GM23338 (cell line): ENCODE measurements around the gene COL1A1. TPM values are rescaled to one million over a fixed set of nuclear protein-coding genes. Genes with fewer than 3 reads are reported as not detected.

Experiments
- ATAC-seq: fragments of 200-7000 bp; cut with Tn5 transposase; 3 replicates; pipeline ENCODE4 v1.9.1; 2020
- DNase-seq: peaks from one replicate; pipeline ENCODE4 v3.0.0-alpha.2; 2015; ENCODE audit warnings: low spot score
- H2AFZ ChIP-seq: fragments of 200-600 bp; sonication (generic); 2 replicates; pipeline ENCODE4 v1.8.0; 2016; ENCODE audit warnings: antibody characterized with exemption, mild to moderate bottlenecking, moderate library complexity
- H3F3A ChIP-seq: fragments of 200-600 bp; sonication (generic); replicated peaks from 2 replicates; pipeline ENCODE4 v1.8.0; 2017; ENCODE audit warnings: antibody characterized with exemption, mixed run types, low read depth
- H3K27ac ChIP-seq: fragments of 200-600 bp; sonication (generic); 2 replicates; pipeline ENCODE4 v1.6.1; 2016; ENCODE audit warnings: low read depth
- H3K27me3 ChIP-seq: fragments of 200-600 bp; sonication (generic); 2 replicates; pipeline ENCODE4 v1.8.0; 2016; ENCODE audit warnings: mild to moderate bottlenecking, mixed run types, moderate library complexity; ENCODE audit not compliant: insufficient read depth
- H3K36me3 ChIP-seq: fragments of 200-600 bp; sonication (generic); 2 replicates; pipeline ENCODE4 v1.8.0; 2016; ENCODE audit warnings: mild to moderate bottlenecking; ENCODE audit not compliant: insufficient read depth
- H3K4me1 ChIP-seq: fragments of 200-600 bp; sonication (generic); 2 replicates; pipeline ENCODE4 v1.8.0; 2016; ENCODE audit warnings: mild to moderate bottlenecking, moderate library complexity; ENCODE audit not compliant: insufficient read depth
- H3K4me2 ChIP-seq: fragments of 200-600 bp; sonication (generic); 2 replicates; pipeline ENCODE4 v1.7.1; 2017; ENCODE audit warnings: mixed run types
- H3K4me3 ChIP-seq: fragments of 200-600 bp; sonication (generic); 2 replicates; pipeline ENCODE4 v1.6.1; 2016; ENCODE audit warnings: mixed run types
- H3K79me2 ChIP-seq: fragments of 200-600 bp; sonication (generic); replicated peaks from 2 replicates; pipeline ENCODE4 v1.8.0; 2017; ENCODE audit warnings: mild to moderate bottlenecking; ENCODE audit not compliant: insufficient read depth
- H3K9me2 ChIP-seq: fragments of 200-600 bp; sonication (generic); 2 replicates; pipeline ENCODE4 v1.8.0; 2017; ENCODE audit not compliant: insufficient read depth
- H4K20me1 ChIP-seq: fragments of 200-600 bp; sonication (generic); replicated peaks from 2 replicates; pipeline ENCODE4 v1.8.0; 2017; ENCODE audit warnings: mild to moderate bottlenecking; ENCODE audit not compliant: insufficient read depth
- H3K27ac Mint-ChIP-seq: 2 replicates; pipeline ENCODE4 v1.8.0; 2020; ENCODE audit warnings: inconsistent platforms, mild to moderate bottlenecking, moderate library complexity, mixed read lengths
- H3K27me3 Mint-ChIP-seq: 3 replicates; pipeline ENCODE4 v1.8.0; 2022; ENCODE audit warnings: low read depth, mild to moderate bottlenecking, moderate library complexity, mixed read lengths, inconsistent platforms; ENCODE audit not compliant: insufficient read depth, poor library complexity
- H3K36me3 Mint-ChIP-seq: 3 replicates; pipeline ENCODE4 v1.8.0; 2021; ENCODE audit warnings: low read depth, mild to moderate bottlenecking, inconsistent platforms, moderate library complexity, mixed read lengths
- H3K4me1 Mint-ChIP-seq: 3 replicates; pipeline ENCODE4 v1.8.0; 2020; ENCODE audit warnings: mild to moderate bottlenecking, inconsistent platforms, mixed read lengths
- H3K4me3 Mint-ChIP-seq: 3 replicates; pipeline ENCODE4 v1.8.0; 2021; ENCODE audit warnings: moderate library complexity, mild to moderate bottlenecking, inconsistent platforms, mixed read lengths
- H3K9me3 Mint-ChIP-seq: 3 replicates; pipeline ENCODE4 v1.8.0; 2020; ENCODE audit warnings: moderate library complexity, mild to moderate bottlenecking, inconsistent platforms, mixed read lengths
- CREB1 ChIP-seq: fragments of 250-450 bp; sonication (Bioruptor Pico); IDR thresholded peaks from 2 replicates; pipeline ENCODE4 v1.5.0; 2020; ENCODE audit warnings: low read depth, mild to moderate bottlenecking, moderate library complexity
- JUNB ChIP-seq: IDR thresholded peaks from one replicate; pipeline ENCODE4 v1.6.1; 2016; ENCODE audit warnings: antibody characterized with exemption; ENCODE audit not compliant: unreplicated experiment
- STAT1 ChIP-seq: IDR thresholded peaks from one replicate; pipeline ENCODE4 v1.6.1; 2016; ENCODE audit warnings: antibody characterized with exemption; ENCODE audit not compliant: unreplicated experiment
- polyA plus RNA-seq: library from polyadenylated mRNA; unstranded; fragments of >200 nt; fragmentation: Nextera tagmentation; extraction: Ambion mirVana; gene quantifications from 2 replicates; pipeline ENCODE4 v1.2.1, GENCODE V29; 2016
- total RNA-seq: library from RNA; depleted of rRNA; stranded (reverse); fragments of >200 nt; shearing (Covaris generic); gene quantifications from 2 replicates; pipeline ENCODE4 v1.2.3, GENCODE V29; 2014
- TF ChIP-seq, protein P1 (sequence below): fragments of 250-450 bp; sonication (Bioruptor Pico); IDR thresholded peaks from 2 replicates; pipeline ENCODE4 v1.5.0; 2020; ENCODE audit warnings: mild to moderate bottlenecking, moderate library complexity
- TF ChIP-seq, protein P2 (sequence below), 2 experiments: fragments of 200-600 bp in 1 of 2; sonication (generic) in 1 of 2; conservative IDR thresholded peaks; 2 replicates each; pipeline versions ENCODE4 v1.5.1 to v1.6.1; 2016 to 2017; ENCODE audit warnings: antibody characterized with exemption in 2 of 2, low read depth in 2 of 2, mild to moderate bottlenecking in 2 of 2, moderate library complexity in 1 of 2

COL1A1 gene
- total and polyA plus RNA-seq, 2 experiments from 2014 or later: 21.2 to 34.3 TPM

DNA sequence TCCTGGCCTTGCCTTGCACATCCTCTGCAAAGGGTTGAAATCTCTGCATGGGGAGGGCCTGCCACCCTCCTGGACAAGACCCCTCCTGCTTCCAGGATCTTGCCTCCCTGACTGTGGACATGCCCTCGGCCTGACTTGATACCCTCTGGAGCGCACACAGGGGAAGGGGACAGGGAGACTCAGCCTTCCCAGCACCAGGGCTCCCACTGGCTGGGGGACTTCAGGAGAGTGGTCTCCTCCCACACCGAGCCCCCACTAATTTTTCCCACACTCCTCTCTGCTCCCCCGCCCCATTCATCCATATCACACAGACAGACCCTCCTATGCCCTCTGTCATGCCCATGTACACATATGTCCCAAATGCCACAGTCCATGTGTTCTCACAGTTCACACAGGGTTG is 21.3 kb downstream of the COL1A1 start (continued):
- TF ChIP-seq, protein P1, sequence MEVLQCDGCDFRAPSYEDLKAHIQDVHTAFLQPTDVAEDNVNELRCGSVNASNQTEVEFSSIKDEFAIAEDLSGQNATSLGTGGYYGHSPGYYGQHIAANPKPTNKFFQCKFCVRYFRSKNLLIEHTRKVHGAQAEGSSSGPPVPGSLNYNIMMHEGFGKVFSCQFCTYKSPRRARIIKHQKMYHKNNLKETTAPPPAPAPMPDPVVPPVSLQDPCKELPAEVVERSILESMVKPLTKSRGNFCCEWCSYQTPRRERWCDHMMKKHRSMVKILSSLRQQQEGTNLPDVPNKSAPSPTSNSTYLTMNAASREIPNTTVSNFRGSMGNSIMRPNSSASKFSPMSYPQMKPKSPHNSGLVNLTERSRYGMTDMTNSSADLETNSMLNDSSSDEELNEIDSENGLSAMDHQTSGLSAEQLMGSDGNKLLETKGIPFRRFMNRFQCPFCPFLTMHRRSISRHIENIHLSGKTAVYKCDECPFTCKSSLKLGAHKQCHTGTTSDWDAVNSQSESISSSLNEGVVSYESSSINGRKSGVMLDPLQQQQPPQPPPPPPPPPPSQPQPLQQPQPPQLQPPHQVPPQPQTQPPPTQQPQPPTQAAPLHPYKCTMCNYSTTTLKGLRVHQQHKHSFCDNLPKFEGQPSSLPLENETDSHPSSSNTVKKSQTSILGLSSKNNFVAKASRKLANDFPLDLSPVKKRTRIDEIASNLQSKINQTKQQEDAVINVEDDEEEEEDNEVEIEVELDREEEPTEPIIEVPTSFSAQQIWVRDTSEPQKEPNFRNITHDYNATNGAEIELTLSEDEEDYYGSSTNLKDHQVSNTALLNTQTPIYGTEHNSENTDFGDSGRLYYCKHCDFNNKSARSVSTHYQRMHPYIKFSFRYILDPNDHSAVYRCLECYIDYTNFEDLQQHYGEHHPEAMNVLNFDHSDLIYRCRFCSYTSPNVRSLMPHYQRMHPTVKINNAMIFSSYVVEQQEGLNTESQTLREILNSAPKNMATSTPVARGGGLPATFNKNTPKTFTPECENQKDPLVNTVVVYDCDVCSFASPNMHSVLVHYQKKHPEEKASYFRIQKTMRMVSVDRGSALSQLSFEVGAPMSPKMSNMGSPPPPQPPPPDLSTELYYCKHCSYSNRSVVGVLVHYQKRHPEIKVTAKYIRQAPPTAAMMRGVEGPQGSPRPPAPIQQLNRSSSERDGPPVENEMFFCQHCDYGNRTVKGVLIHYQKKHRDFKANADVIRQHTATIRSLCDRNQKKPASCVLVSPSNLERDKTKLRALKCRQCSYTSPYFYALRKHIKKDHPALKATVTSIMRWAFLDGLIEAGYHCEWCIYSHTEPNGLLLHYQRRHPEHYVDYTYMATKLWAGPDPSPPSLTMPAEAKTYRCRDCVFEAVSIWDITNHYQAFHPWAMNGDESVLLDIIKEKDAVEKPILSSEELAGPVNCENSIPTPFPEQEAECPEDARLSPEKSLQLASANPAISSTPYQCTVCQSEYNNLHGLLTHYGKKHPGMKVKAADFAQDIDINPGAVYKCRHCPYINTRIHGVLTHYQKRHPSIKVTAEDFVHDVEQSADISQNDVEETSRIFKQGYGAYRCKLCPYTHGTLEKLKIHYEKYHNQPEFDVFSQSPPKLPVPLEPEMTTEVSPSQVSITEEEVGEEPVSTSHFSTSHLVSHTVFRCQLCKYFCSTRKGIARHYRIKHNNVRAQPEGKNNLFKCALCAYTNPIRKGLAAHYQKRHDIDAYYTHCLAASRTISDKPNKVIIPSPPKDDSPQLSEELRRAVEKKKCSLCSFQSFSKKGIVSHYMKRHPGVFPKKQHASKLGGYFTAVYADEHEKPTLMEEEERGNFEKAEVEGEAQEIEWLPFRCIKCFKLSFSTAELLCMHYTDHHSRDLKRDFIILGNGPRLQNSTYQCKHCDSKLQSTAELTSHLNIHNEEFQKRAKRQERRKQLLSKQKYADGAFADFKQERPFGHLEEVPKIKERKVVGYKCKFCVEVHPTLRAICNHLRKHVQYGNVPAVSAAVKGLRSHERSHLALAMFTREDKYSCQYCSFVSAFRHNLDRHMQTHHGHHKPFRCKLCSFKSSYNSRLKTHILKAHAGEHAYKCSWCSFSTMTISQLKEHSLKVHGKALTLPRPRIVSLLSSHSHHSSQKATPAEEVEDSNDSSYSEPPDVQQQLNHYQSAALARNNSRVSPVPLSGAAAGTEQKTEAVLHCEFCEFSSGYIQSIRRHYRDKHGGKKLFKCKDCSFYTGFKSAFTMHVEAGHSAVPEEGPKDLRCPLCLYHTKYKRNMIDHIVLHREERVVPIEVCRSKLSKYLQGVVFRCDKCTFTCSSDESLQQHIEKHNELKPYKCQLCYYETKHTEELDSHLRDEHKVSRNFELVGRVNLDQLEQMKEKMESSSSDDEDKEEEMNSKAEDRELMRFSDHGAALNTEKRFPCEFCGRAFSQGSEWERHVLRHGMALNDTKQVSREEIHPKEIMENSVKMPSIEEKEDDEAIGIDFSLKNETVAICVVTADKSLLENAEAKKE: no peak
- TF ChIP-seq JUNB (no peak), STAT1 (no peak)

DNA sequence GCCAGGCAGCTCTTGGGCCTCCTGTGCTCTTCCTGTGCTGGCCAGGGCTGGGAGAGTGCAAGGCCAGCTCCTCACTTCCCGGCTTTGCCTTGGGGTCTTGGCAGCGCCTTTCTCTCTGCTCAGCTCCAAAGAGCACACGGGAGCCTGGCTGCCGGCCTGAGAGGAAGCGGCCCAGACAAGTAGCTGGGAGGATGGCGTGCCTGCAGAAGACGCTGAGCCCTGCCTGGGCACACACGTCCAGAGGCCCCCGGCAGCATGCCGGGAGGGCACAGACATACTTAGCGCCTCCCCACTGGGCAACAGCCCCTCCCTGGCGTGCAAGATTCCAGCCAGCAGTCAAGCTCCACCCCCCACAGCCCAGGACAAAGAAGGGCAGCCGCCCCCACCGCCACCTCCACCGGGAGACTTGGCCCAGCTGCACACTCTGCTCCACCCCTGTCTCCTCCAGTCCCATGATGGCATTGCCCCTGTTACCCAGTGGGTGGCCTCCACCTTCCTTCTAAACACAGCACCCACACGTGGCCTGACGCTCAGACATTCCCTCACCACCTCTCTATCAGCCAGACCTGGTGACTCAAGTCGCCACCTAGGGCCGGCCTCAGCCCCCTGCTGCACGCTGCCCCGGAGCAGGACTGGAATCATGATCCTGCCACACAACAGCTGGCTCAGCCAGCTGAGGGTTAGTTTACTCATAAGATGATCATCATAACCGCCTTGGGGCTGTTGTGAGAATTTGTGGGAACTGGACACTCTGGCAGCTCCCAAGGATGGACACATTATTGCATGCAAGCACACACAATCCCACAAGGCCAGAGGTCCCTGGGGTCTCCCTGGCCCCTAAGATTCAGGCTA is 23.2 kb downstream of the COL1A1 start:
- peak overlapping the region; percentile 81 for H3K4me2 ChIP-seq
- H3K4me3 Mint-ChIP-seq: peak overlapping the region; percentile 63
- H3K36me3 ChIP-seq: no peaks in the 10 kb centered on the region
- peak; percentile 79 for ATAC-seq
- H2AFZ ChIP-seq: peak overlapping the region; percentile 99
- peaks cover 17% of the 10 kb centered on the region for H3K27me3 Mint-ChIP-seq
- H3K4me1 Mint-ChIP-seq: peaks cover 34% of the 10 kb centered on the region
- H3K27me3 ChIP-seq: no peaks in the 10 kb centered on the region
- H3K36me3 Mint-ChIP-seq: no peaks in the 10 kb centered on the region; the same call in 2 of the 3 replicates
- H3K27ac ChIP-seq: no peak overlapping the region
- no peaks in the 10 kb centered on the region for H4K20me1 ChIP-seq
- peaks cover 20% of the 10 kb centered on the region for H3K4me1 ChIP-seq
- peak overlapping the region; percentile 49 for H3K4me3 ChIP-seq
- 0 out of 2 replicates have a peak, but pooled peaks cover 8% of the 10 kb centered on the region for H3F3A ChIP-seq
- H3K27ac Mint-ChIP-seq: peak overlapping the region; percentile 68; the same call in 1 of the 2 replicates
- H3K9me3 Mint-ChIP-seq: no peaks in the 10 kb centered on the region
- H3K79me2 ChIP-seq: no peaks in the 10 kb centered on the region
- peak; percentile 80 for DNase-seq
- TF ChIP-seq JUNB: no peak
- TF ChIP-seq CREB1 (CRISPR knock-in tag): 0 out of 2 replicates have a peak, but pooled peaks have one; percentile 20
- TF ChIP-seq, protein P1: no peak
- TF ChIP-seq, protein P2, sequence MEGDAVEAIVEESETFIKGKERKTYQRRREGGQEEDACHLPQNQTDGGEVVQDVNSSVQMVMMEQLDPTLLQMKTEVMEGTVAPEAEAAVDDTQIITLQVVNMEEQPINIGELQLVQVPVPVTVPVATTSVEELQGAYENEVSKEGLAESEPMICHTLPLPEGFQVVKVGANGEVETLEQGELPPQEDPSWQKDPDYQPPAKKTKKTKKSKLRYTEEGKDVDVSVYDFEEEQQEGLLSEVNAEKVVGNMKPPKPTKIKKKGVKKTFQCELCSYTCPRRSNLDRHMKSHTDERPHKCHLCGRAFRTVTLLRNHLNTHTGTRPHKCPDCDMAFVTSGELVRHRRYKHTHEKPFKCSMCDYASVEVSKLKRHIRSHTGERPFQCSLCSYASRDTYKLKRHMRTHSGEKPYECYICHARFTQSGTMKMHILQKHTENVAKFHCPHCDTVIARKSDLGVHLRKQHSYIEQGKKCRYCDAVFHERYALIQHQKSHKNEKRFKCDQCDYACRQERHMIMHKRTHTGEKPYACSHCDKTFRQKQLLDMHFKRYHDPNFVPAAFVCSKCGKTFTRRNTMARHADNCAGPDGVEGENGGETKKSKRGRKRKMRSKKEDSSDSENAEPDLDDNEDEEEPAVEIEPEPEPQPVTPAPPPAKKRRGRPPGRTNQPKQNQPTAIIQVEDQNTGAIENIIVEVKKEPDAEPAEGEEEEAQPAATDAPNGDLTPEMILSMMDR (conservative IDR thresholded peaks at IDR 0.05; ENCODE audit: low read depth in 2 of 2): peak; percentile 57 to 72
- H3K9me2 ChIP-seq: no peaks in the 10 kb centered on the region
